ENCODE results near the gene ANKIB1.

The ANKIB1 gene

GRCh38 chr7:92400013-92400412 lies 154.2 kb downstream of the ANKIB1 start:
- H3K4ac ChIP-seq (ENCODE audit: low read depth in 1 of 2, low read length in 2 of 2) = no peak overlapping the region
- H3K9me3 ChIP-seq (ENCODE audit: control insufficient read depth, low read length) = no peaks in the 10 kb centered on the region
- H3K27ac ChIP-seq (ENCODE audit: low read length, poor library complexity, severe bottlenecking) = no peak overlapping the region
- H2AFZ ChIP-seq (ENCODE audit: low read depth, low read length) = no peak overlapping the region
- no peak overlapping the region for H3K23ac ChIP-seq (ENCODE audit: low read length in 2 of 2)
- H3K14ac ChIP-seq (ENCODE audit: low read length in 2 of 2) = no peak overlapping the region
- H3K27me3 ChIP-seq (ENCODE audit: control insufficient read depth in 1 of 2, insufficient read depth in 1 of 2, low read length in 2 of 2) = no peaks in the 10 kb centered on the region
- no peak overlapping the region for H3K4me2 ChIP-seq (ENCODE audit: low read length, poor library complexity, severe bottlenecking)
- no peak for DNase-seq
- H3K4me1 ChIP-seq (ENCODE audit: control insufficient read depth, insufficient read depth, low read depth, low read length) = no peaks in the 10 kb centered on the region
- no peak overlapping the region for H2BK5ac ChIP-seq (ENCODE audit: low read depth, low read length, poor library complexity, severe bottlenecking)
- peaks cover 18 to 51% of the 10 kb centered on the region in 2 experiments for H3K36me3 ChIP-seq (ENCODE audit: control insufficient read depth in 1 of 2, insufficient read depth in 2 of 2, low read depth in 1 of 2, low read length in 2 of 2)
- H3K18ac ChIP-seq (ENCODE audit: low read depth in 1 of 2, low read length in 2 of 2) = no peak overlapping the region
- no peak overlapping the region for H3K4me3 ChIP-seq (ENCODE audit: insufficient read depth in 1 of 2, low read depth in 1 of 2, low read length in 2 of 2)
- no peak overlapping the region for H4K8ac ChIP-seq (ENCODE audit: low read length)
- no peak overlapping the region for H2AK5ac ChIP-seq (ENCODE audit: low read length, severe bottlenecking)
- WGBS = 100% methylated on average over 2 of the region's 2 CpGs
- H4K91ac ChIP-seq (ENCODE audit: low read length) = no peak overlapping the region
- no peak overlapping the region for H2BK120ac ChIP-seq (ENCODE audit: low read depth, low read length)
- H2BK12ac ChIP-seq (ENCODE audit: low read length in 2 of 2) = no peak overlapping the region
- H3K79me1 ChIP-seq (replicated peaks; ENCODE audit: low read length, poor library complexity, severe bottlenecking) = peaks cover 1% of the 10 kb centered on the region
- no peak overlapping the region for H2BK15ac ChIP-seq (ENCODE audit: low read depth, poor library complexity, severe bottlenecking)
- H3K9ac ChIP-seq (ENCODE audit: low read length) = no peak overlapping the region

- no peak overlapping the region for H2AK5ac ChIP-seq (ENCODE audit: low read length, severe bottlenecking)
- H3K79me1 ChIP-seq (replicated peaks; ENCODE audit: low read length, poor library complexity, severe bottlenecking) = peaks cover 1% of the 10 kb centered on the region
- H3K9me3 ChIP-seq (ENCODE audit: control insufficient read depth, low read length) = no peaks in the 10 kb centered on the region
- peaks cover 9 to 27% of the 10 kb centered on the region in 2 experiments for H3K36me3 ChIP-seq (ENCODE audit: control insufficient read depth in 1 of 2, insufficient read depth in 2 of 2, low read depth in 1 of 2, low read length in 2 of 2)
- no peak overlapping the region for H2BK5ac ChIP-seq (ENCODE audit: low read depth, low read length, poor library complexity, severe bottlenecking)
- no peak overlapping the region for H2BK12ac ChIP-seq (ENCODE audit: low read length in 2 of 2)
- H3K4ac ChIP-seq (ENCODE audit: low read depth in 1 of 2, low read length in 2 of 2) = no peak overlapping the region
- no peak overlapping the region for H2BK15ac ChIP-seq (ENCODE audit: low read depth, poor library complexity, severe bottlenecking)
- no peak overlapping the region for H3K4me2 ChIP-seq (ENCODE audit: low read length, poor library complexity, severe bottlenecking)
- H2BK120ac ChIP-seq (ENCODE audit: low read depth, low read length) = no peak overlapping the region
- peak overlapping the region; percentile 9 for H3K9ac ChIP-seq (ENCODE audit: low read length)
- no peak overlapping the region for H2AFZ ChIP-seq (ENCODE audit: low read depth, low read length)
- H3K27me3 ChIP-seq (ENCODE audit: control insufficient read depth in 1 of 2, insufficient read depth in 1 of 2, low read length in 2 of 2) = no peaks in the 10 kb centered on the region
- H3K23ac ChIP-seq (ENCODE audit: low read length in 2 of 2) = no peak overlapping the region
- 70% methylated on average over 4 of the region's 4 CpGs for WGBS
- H3K4me3 ChIP-seq (ENCODE audit: insufficient read depth in 1 of 2, low read depth in 1 of 2, low read length in 2 of 2) = no peak overlapping the region
- no peak overlapping the region for H3K18ac ChIP-seq (ENCODE audit: low read depth in 1 of 2, low read length in 2 of 2)
- peak; percentile 23 for DNase-seq
- no peak overlapping the region for H3K27ac ChIP-seq (ENCODE audit: low read length, poor library complexity, severe bottlenecking)
- no peaks in the 10 kb centered on the region for H3K4me1 ChIP-seq (ENCODE audit: control insufficient read depth, insufficient read depth, low read depth, low read length)
- H3K14ac ChIP-seq (ENCODE audit: low read length in 2 of 2) = no peak overlapping the region
- H4K8ac ChIP-seq (ENCODE audit: low read length) = no peak overlapping the region
- H4K91ac ChIP-seq (ENCODE audit: low read length) = no peak overlapping the region
Observed at GRCh38 chr7:92402920-92403759, 157.4 kb downstream of the ANKIB1 start.

- H3K14ac ChIP-seq (ENCODE audit: low read length in 2 of 2) = no peak overlapping the region
- no peak overlapping the region for H2AK5ac ChIP-seq (ENCODE audit: low read length, severe bottlenecking)
- no peak overlapping the region for H2BK15ac ChIP-seq (ENCODE audit: low read depth, poor library complexity, severe bottlenecking)
- no peak overlapping the region for H3K27ac ChIP-seq (ENCODE audit: low read length, poor library complexity, severe bottlenecking)
- no peak overlapping the region for H2BK120ac ChIP-seq (ENCODE audit: low read depth, low read length)
- H2AFZ ChIP-seq (ENCODE audit: low read depth, low read length) = no peak overlapping the region
- no peak overlapping the region for H3K23ac ChIP-seq (ENCODE audit: low read length in 2 of 2)
- no peak overlapping the region for H2BK5ac ChIP-seq (ENCODE audit: low read depth, low read length, poor library complexity, severe bottlenecking)
- no peak for DNase-seq
- no peak overlapping the region for H4K8ac ChIP-seq (ENCODE audit: low read length)
- no peak overlapping the region for H3K18ac ChIP-seq (ENCODE audit: low read depth in 1 of 2, low read length in 2 of 2)
- H3K4me3 ChIP-seq (ENCODE audit: insufficient read depth in 1 of 2, low read depth in 1 of 2, low read length in 2 of 2) = no peak overlapping the region
- WGBS = 92% methylated on average over 6 of the region's 6 CpGs
- no peak overlapping the region for H3K4me2 ChIP-seq (ENCODE audit: low read length, poor library complexity, severe bottlenecking)
- H3K4ac ChIP-seq (ENCODE audit: low read depth in 1 of 2, low read length in 2 of 2) = no peak overlapping the region
- no peak overlapping the region for H4K91ac ChIP-seq (ENCODE audit: low read length)
- H3K79me1 ChIP-seq (replicated peaks; ENCODE audit: low read length, poor library complexity, severe bottlenecking) = peaks cover 1% of the 10 kb centered on the region
- peaks cover 3 to 21% of the 10 kb centered on the region in 2 experiments for H3K36me3 ChIP-seq (ENCODE audit: control insufficient read depth in 1 of 2, insufficient read depth in 2 of 2, low read depth in 1 of 2, low read length in 2 of 2)
- no peak overlapping the region for H2BK12ac ChIP-seq (ENCODE audit: low read length in 2 of 2)
- no peak overlapping the region for H3K9ac ChIP-seq (ENCODE audit: low read length)
- H3K27me3 ChIP-seq (ENCODE audit: control insufficient read depth in 1 of 2, insufficient read depth in 1 of 2, low read length in 2 of 2) = no peaks in the 10 kb centered on the region
- no peaks in the 10 kb centered on the region for H3K9me3 ChIP-seq (ENCODE audit: control insufficient read depth, low read length)
- no peaks in the 10 kb centered on the region for H3K4me1 ChIP-seq (ENCODE audit: control insufficient read depth, insufficient read depth, low read depth, low read length)
Observed at GRCh38 chr7:92403760-92404074, 157.9 kb downstream of the ANKIB1 start.

GRCh38 chr7:92404170-92404614 lies 158.4 kb downstream of the ANKIB1 start:
- Histone ChIP-seq H3K79me1 (replicated peaks; ENCODE audit: low read length, poor library complexity, severe bottlenecking) (peaks cover 1% of the 10 kb centered on the region), H2BK15ac (ENCODE audit: low read depth, poor library complexity, severe bottlenecking) (no peak overlapping the region), H3K4me2 (ENCODE audit: low read length, poor library complexity, severe bottlenecking) (no peak overlapping the region), H2BK120ac (ENCODE audit: low read depth, low read length) (no peak overlapping the region), H3K27ac (ENCODE audit: low read length, poor library complexity, severe bottlenecking) (no peak overlapping the region), H3K14ac (ENCODE audit: low read length in 2 of 2) (no peak overlapping the region), H3K4ac (ENCODE audit: low read depth in 1 of 2, low read length in 2 of 2) (no peak overlapping the region), H4K91ac (ENCODE audit: low read length) (no peak overlapping the region), H3K9ac (ENCODE audit: low read length) (no peak overlapping the region), H3K23ac (ENCODE audit: low read length in 2 of 2) (no peak overlapping the region), H2AK5ac (ENCODE audit: low read length, severe bottlenecking) (no peak overlapping the region), H4K8ac (ENCODE audit: low read length) (no peak overlapping the region), H3K4me3 (ENCODE audit: insufficient read depth in 1 of 2, low read depth in 1 of 2, low read length in 2 of 2) (no peak overlapping the region), H3K4me1 (ENCODE audit: control insufficient read depth, insufficient read depth, low read depth, low read length) (no peaks in the 10 kb centered on the region), H2AFZ (ENCODE audit: low read depth, low read length) (no peak overlapping the region), H3K27me3 (ENCODE audit: control insufficient read depth in 1 of 2, insufficient read depth in 1 of 2, low read length in 2 of 2) (no peaks in the 10 kb centered on the region), H3K9me3 (ENCODE audit: control insufficient read depth, low read length) (no peaks in the 10 kb centered on the region), H3K36me3 (ENCODE audit: control insufficient read depth in 1 of 2, insufficient read depth in 2 of 2, low read depth in 1 of 2, low read length in 2 of 2) (peaks cover 3 to 16% of the 10 kb centered on the region in 2 experiments), H2BK5ac (ENCODE audit: low read depth, low read length, poor library complexity, severe bottlenecking) (no peak overlapping the region), H3K18ac (ENCODE audit: low read depth in 1 of 2, low read length in 2 of 2) (no peak overlapping the region), H2BK12ac (ENCODE audit: low read length in 2 of 2) (no peak overlapping the region)
- DNase-seq = no peak
- 90% methylated on average over 6 of the region's 6 CpGs for WGBS
